HFF-Myc (cell line): ENCODE data around the gene BNIPL.

Experiments
- DNase-seq: peaks from one replicate; pipeline ENCODE4 v3.0.0-alpha.2; 2011; ENCODE audit warnings: low read depth; ENCODE audit errors: extremely low read depth
- H3K4me3 ChIP-seq: replicated peaks from 2 replicates; pipeline ENCODE4 v1.5.1; 2011; ENCODE audit warnings: low read depth, mild to moderate bottlenecking, control low read depth, low read length
- TF ChIP-seq, protein P1 (sequence below): IDR thresholded peaks from 2 replicates; pipeline ENCODE4 v1.5.1; 2012; ENCODE audit warnings: mild to moderate bottlenecking, low read depth, low read length, control low read depth; ENCODE audit errors: missing control alignments

BNIPL gene

DNA sequence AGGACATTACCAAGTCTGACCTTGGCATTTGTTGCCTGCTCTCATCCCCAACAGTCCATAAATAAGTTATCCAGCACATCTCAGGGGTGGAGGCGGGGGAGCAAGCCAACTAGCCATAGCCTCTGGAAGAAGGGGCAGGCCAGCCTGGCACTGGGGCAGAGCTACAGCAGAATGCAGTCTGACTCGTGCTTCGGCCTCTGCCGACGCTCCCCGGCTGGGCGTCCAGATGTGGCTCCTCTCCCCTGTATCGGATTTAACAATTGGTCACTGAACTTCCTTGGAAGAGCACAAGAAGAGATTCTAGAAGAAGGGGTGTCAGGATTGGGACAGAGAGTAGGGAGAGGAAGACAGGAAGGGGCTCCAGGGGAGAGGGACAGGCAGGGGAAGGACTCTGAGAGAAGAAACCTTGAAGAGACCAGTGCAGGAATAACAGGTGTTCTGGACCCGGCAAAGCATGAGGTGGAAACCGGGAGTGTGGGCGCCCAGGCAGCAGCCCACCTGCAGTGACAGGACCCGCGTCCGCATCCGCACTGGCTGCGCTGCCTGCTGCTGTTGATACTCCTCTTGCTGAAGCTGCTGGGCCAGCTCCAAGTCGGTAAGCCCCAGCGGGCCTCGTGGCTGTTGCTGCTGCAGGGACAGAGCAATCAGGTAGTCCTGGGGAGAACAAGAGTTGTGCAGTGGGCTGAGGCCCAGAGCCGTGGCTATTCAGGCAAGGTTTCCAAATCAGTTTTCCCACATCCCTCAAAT is 39.1 kb upstream of the BNIPL start:
- TF ChIP-seq, protein P1, sequence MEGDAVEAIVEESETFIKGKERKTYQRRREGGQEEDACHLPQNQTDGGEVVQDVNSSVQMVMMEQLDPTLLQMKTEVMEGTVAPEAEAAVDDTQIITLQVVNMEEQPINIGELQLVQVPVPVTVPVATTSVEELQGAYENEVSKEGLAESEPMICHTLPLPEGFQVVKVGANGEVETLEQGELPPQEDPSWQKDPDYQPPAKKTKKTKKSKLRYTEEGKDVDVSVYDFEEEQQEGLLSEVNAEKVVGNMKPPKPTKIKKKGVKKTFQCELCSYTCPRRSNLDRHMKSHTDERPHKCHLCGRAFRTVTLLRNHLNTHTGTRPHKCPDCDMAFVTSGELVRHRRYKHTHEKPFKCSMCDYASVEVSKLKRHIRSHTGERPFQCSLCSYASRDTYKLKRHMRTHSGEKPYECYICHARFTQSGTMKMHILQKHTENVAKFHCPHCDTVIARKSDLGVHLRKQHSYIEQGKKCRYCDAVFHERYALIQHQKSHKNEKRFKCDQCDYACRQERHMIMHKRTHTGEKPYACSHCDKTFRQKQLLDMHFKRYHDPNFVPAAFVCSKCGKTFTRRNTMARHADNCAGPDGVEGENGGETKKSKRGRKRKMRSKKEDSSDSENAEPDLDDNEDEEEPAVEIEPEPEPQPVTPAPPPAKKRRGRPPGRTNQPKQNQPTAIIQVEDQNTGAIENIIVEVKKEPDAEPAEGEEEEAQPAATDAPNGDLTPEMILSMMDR = no peak
- DNase-seq = no peak
- no peak overlapping the region for H3K4me3 ChIP-seq

DNA sequence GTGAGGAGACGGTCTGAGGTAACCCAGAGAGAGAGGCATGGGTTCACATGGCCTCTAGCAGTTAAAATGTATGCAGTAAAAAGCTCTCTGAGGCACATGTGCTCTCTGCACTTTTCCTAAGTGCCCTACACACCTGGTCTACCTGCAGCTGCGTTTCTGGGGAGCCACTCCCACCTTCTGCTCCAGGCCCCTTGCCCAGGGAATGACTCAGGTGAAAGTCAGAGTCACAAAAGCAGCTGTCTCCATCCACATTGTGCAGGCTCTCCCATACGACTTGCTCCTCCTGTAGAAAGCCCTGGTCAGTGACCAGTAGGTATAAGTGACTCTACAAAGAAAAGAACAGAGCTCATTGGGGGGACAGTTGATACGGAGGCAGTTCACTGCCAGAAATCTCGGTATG is 38.4 kb upstream of the BNIPL start:
- DNase-seq = no peak
- TF ChIP-seq, protein P1 = no peak
- no peak overlapping the region for H3K4me3 ChIP-seq

DNA sequence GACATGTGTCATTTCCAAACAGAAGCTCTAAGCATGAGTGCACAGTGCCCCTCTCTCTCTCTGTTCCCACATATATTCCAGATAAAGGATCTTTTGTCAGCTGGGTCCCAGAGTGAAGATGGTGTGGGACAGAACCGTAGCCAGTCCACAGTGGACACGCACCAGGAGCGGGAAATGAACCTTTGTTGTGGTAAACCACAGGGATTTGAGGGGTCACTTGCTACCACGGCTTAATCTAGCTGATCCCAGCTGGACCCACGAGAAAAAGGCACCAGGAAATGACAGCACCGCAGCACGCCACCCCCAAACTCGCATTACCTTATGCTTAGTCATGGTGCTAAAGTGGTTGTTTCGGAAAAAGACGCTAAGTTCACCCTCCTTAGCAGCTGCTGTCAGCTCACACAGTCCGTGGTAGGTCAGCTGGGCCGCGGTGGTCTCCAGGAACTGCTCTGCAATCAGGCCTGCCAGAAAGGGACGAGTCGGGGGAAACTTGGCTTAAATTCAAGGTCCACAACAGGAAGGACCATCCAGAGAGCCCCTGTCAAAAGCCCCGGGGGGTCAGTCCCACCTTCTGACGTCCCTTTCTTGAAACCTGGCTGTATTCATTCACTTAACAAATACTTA is 37.2 kb upstream of the BNIPL start:
- DNase-seq = no peak
- TF ChIP-seq, protein P1 = no peak
- H3K4me3 ChIP-seq = no peak overlapping the region

DNA sequence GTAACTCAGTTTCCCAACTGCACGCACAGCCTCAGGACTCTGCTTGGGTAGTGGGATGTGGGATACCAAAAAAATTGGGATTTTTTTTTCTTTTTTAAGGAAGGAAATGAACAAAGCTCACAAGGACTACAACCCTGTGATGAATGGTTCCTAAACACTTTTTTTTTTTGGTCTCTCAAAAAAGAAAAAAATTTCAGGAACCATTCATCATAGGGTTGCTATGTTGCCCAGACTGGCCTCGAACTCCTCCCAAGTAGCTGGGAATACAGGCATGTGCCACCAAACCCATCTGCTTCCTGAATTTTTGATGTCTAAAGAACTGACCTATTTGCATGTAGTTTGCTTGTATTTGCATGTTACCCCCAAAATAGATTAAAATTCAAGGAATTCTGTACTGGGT is 36.5 kb upstream of the BNIPL start:
- no peak for DNase-seq
- TF ChIP-seq, protein P1 = no peak

DNA sequence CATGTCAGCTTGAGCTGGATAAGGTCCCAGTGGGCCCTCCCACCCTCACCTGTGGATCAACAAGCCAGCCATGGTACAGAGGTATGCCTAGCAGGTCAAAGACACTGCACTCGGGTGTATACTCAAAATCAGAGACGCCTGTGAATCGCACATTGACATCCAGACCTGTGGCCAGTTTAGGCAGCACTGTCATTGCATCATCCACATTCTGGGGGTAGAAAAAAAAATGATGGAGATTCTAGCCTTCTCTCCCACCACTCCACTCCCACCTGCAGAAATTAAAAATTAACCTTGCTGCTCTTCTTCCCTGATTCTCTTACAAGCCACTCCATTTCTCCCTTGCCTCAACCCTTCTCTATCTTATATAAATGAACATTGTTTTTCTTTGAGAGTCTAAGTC is 36.0 kb upstream of the BNIPL start:
- TF ChIP-seq, protein P1 = no peak
- H3K4me3 ChIP-seq = no peak overlapping the region
- DNase-seq = no peak

More for the DNA sequence above, 36.5 kb upstream of the BNIPL start:
- no peak overlapping the region for H3K4me3 ChIP-seq

DNA sequence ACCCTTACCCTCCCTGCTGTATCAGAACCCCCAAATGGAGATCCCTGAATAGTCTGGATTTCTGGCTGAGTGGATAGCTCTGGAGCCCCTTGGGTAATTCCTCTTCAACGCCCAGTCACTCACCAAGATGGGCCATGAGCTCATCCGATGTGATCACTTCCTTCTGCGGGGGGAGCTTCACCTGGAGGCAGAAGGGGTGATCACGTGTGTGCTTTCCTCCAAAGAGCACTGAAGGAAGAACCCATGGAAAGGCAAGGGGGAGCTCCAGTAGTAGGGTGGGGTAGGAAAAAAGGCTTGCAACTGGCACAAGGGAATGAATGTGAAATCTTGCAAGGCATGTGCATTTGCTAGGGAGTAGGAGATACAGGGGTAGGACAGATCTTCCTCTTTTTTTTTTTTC is 34.8 kb upstream of the BNIPL start:
- TF ChIP-seq, protein P1 = no peak
- H3K4me3 ChIP-seq = no peak overlapping the region
- DNase-seq = no peak
